AG10803 (cell line): ENCODE results near the gene POLR1D.
A peak's percentile ranks its signal among the peaks of the same experiment; 100 is the strongest.

Source experiments
- DNase-seq: peaks from one replicate; pipeline ENCODE4 v3.0.0; 2010; ENCODE audit warnings: low read depth
- H3K4me3 ChIP-seq: 2 replicates; pipeline ENCODE4 v1.5.1; 2011; ENCODE audit warnings: mild to moderate bottlenecking, low read length, control low read depth
- TF ChIP-seq, protein P1 (sequence below): conservative IDR thresholded peaks from 2 replicates; pipeline ENCODE4 v1.5.1; 2011; ENCODE audit warnings: mild to moderate bottlenecking, low read length, control low read depth, inconsistent platforms

POLR1D gene

DNA sequence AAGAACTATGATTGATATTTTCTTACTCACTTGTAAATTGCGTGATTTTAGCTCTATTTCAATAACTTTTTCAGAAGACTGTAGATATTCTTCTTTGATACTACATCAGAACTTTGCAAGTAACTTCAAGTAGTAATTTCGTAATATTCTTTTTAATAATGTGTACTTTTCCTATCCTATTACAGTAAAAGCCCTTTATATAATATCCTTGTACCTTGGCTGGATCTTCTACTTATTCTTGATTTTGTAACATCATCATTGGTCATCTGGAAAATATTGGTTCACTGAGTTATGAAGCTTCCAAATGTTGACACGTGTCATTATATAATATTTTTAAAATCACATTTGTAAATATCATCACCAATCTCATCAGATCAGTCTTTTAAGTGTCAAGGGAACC, 32.4 kb downstream of the POLR1D start:
- TF ChIP-seq, protein P1, sequence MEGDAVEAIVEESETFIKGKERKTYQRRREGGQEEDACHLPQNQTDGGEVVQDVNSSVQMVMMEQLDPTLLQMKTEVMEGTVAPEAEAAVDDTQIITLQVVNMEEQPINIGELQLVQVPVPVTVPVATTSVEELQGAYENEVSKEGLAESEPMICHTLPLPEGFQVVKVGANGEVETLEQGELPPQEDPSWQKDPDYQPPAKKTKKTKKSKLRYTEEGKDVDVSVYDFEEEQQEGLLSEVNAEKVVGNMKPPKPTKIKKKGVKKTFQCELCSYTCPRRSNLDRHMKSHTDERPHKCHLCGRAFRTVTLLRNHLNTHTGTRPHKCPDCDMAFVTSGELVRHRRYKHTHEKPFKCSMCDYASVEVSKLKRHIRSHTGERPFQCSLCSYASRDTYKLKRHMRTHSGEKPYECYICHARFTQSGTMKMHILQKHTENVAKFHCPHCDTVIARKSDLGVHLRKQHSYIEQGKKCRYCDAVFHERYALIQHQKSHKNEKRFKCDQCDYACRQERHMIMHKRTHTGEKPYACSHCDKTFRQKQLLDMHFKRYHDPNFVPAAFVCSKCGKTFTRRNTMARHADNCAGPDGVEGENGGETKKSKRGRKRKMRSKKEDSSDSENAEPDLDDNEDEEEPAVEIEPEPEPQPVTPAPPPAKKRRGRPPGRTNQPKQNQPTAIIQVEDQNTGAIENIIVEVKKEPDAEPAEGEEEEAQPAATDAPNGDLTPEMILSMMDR = no peak
- H3K4me3 ChIP-seq = no peak overlapping the region
- no peak for DNase-seq

DNA sequence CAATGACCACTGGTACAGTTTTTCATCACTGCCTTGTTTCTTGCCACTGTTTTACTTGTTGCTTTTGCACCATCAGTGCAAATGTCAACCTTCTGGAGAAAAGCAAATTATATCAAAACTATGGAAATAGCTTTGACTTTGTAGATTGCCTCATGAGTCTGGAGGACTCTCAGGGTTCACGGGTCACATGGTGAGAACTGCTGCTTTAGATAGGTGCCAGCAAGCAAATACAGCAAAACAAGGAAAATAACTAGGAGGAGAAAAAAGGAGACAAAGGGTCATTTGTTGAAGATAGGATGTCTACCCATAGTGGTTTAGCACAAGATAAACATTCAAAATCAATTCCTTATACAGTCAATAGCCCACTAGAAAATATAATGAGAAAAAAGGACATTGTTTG, 33.1 kb downstream of the POLR1D start:
- TF ChIP-seq, protein P1 = no peak
- H3K4me3 ChIP-seq = no peak overlapping the region
- no peak for DNase-seq

DNA sequence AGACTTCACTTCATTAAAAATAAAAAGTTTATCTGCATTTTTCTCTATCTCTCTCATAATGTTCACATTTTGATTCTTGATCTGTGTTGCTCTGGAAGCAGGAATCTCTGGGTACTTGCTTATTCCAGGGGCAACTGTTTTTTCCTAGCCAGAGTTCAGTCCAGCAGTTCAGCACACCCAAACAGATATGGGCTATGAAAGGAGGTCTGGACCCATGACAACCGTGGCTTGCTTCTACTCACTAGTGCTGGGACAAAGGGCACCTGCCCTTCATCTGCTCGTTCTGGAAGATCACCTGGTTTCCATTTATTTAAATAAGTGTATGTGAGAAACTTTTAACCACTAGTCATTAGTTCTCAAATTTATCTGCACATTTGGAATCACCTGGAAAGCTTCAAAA, 36.0 kb downstream of the POLR1D start:
- TF ChIP-seq, protein P1 = no peak
- no peak for DNase-seq
- H3K4me3 ChIP-seq = no peak overlapping the region

DNA sequence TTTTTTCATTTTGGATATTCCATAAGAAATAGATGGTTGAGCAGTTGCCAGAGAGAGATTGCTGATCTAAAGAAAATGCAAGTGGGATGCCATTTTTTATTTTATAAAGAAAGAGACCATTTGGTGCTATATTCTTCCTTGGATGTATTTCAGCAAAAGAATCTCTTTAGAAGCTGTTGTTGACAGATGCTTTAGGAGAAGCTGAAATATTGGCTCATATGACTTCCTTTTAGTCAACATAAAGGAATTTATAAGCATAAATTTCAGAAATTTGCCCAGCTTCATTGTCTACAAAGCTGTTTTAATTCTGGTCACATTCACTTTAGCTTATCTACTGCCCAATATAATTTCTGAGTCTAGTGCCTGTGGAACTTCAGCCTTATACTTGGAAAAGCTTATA, 36.9 kb downstream of the POLR1D start:
- peak; percentile 61 for DNase-seq
- TF ChIP-seq, protein P1 = no peak
- H3K4me3 ChIP-seq = no peak overlapping the region

DNA sequence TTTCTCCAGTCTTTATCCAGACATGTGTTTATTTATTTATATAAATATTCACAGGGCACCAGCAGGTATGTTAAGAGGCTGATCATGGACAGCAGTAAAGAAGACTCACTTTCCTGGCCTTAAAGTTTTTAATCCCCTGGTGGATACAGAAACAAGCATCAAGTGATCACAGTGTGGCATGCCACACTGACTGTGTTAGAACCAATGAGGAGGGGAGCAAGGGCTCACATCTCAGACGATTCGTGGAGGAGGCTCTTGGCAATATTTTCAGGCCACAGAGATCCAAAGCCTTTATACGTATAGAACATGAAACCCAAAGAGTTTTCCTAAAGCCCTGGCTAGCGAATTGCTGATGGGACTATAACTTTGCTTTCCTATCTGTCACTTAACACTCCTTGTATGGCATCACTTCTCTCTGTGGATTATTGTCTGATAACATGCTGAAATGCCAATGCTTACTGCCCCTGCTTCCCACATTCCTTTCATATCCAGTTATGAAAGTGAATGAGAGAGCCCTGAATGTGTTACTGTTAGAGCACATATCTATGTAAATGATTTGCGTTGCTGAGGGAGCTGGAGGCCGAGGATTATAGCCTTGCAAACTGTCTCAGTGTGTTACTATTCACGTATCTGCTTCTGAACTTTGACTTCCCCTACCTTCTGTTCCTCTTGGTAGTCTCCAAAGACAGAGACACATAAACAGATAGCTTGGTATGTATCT, 37.6 kb downstream of the POLR1D start:
- no peak for DNase-seq
- no peak overlapping the region for H3K4me3 ChIP-seq
- TF ChIP-seq, protein P1 = no peak

DNA sequence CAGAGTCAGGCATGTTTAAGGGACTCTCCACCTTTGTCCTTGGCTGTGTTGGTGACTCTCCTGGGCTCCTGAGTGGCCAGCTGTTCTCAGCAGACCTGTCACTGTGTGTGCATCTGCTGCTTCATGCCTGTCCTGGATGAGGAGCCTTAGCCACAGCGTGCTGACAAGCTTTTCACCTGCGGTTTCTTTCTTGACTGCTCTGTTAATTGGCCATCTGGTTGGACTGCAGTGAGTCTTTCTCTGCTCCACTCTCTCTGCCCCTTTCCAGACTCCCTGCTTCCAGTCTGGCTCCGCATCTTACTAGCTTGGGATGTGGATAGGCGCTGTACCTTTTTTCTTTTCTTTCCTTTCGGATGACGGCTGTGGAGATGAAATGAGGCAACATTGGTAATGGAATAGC, 38.8 kb downstream of the POLR1D start:
- DNase-seq = no peak
- no peak overlapping the region for H3K4me3 ChIP-seq
- TF ChIP-seq, protein P1 = no peak

DNA sequence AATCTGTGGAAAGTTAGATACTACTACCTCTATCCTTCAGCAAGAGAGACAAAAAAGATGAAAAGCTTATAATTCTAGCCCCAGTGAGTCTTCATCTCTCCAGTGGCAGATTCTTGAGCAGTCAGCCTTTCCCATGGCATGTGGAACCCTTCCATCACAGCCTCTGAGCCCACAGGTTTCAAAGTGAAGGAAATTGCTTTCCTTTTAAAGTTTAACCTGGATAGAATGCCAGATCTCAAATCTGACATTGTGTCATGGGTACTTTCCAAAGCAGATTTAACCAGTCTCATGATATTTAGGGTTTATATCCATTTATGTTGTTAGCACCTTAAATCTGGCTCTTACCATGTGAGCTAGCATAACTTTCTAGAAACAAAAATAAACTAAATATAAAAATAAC, 39.3 kb downstream of the POLR1D start:
- TF ChIP-seq, protein P1 = no peak
- DNase-seq = no peak
- no peak overlapping the region for H3K4me3 ChIP-seq
